T-helper 1 cell treated with Interleukin-12 subunit alpha and Interleukin-12 subunit beta and Interleukin-4 antibody, amounts not matched to agents 30 μg/mL and 1 μg/mL, for 36 hours (primary cell): Measurements from ENCODE around the gene TBL1X.
"Not testable (repeated sequence)": the region's sequence is repeated elsewhere in the genome, so short reads cannot be mapped to it uniquely, and the experiment has no call there.

Experiments used
- H3K27ac Mint-ChIP-seq: one replicate; pipeline ENCODE4 v1.8.0; 2021; ENCODE audit warnings: mild to moderate bottlenecking, mixed read lengths
- H3K27me3 Mint-ChIP-seq: one replicate; pipeline ENCODE4 v1.8.0; 2021; ENCODE audit warnings: low read depth, mixed read lengths
- H3K36me3 Mint-ChIP-seq: one replicate; pipeline ENCODE4 v1.8.0; 2021; ENCODE audit warnings: low read depth, mixed read lengths
- H3K4me1 Mint-ChIP-seq: one replicate; pipeline ENCODE4 v1.8.0; 2021; ENCODE audit warnings: low read depth, mixed read lengths
- H3K4me3 Mint-ChIP-seq: one replicate; pipeline ENCODE4 v1.8.0; 2021; ENCODE audit warnings: mild to moderate bottlenecking, moderate library complexity, mixed read lengths
- H3K9me3 Mint-ChIP-seq: one replicate; pipeline ENCODE4 v1.8.0; 2021; ENCODE audit warnings: mixed read lengths

TBL1X gene

DNA sequence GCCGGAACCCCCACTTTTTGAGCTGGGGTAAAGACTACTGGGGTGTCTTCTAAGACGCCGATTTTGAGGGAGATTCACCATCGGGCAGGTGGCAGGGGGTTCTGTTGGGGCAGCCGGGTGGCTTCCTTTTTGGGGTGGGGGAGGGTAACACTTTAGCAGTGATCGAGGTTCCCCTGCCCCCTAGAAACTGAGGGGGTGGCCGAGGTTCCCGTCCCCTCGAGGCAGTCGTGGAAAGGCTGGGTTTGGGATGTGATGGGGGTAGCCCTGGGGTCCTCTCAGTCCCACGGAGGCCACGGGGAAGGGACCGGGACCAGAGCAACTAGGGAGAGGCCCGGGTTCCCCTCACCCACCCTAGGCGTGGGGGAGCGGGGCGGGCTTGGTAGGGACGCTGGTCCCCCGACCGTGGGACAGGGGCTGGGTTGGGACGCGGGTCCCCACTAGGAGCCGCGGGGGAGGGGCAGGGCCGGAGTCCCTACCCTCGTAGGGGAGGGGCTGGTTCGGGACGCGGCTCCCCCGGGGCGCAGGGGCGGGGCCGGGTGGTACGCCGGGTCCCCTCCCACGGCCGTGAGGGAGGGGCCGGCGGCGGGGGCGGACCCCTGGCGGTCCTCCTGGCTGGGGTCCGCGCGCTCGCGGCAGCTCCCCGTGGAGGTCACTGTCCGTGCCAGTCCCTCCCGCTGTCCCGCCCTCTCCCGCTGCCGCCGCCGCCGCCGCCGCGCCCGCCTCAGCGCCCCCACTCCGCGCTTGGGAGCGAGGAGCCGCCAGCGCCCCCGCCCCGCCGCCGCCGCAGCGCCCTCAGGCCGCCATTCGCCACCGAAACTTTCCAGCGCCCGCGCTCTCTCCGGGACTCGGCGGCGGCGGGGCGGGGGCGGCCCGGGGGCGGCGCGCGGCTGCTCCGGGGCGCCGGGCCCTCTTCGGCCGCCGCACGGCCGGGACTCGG is at the start of gene TBL1X:
TSS of gene TBL1X (plus strand) at position 624 of the 937 bp plus-strand sequence. CDS start 188,529 bp downstream, outside the sequence.
- Mint-ChIP-seq H3K36me3 (peaks cover 6% of the 10 kb centered on the region), H3K9me3 (no peaks in the 10 kb centered on the region), H3K27me3 (peaks cover 5% of the 10 kb centered on the region), H3K4me1 (peaks cover 29% of the 10 kb centered on the region), H3K4me3 (peak within 1 kb of the TSS; percentile 73), H3K27ac (peak within 1 kb of the TSS; percentile 85)

DNA sequence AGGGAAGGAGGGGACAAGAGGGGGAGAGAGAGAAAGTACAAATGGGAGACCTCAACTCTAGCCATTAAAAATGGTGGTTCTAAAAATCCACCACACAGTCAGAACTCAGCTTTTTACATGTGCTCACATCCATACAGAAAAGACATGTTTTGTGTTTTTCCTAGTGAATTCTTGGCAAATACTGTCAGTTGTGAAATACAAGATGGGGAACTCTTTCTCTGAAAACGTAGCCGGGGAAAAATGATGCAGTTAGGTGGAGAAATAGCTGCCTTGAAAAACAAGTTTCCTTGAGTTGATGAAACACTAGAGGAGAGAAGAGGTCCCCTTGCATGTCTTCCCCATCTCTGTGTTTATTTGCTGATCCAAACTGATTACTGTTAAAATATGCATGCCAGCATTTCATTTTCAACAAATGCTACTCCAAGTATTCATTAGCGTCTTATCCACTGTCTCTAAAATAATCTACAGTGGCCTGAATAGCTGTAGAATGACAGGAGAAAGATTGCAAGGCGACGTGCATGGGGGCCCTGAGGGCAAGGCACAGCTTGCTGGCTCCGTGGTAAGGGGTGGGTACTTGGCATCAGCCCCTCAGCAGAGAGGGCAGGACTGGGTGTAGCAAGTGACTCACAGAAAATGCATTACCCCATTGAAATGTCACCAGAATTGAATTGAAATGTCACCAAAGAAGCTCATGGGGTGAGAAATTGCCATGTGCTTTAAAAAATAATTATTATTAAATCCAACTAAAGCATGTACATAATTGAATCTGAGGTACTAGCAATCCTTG is 48.1 kb upstream of the TBL1X start:
- peaks cover under 1% of the 10 kb centered on the region for H3K36me3 Mint-ChIP-seq
- H3K4me3 Mint-ChIP-seq = no peak overlapping the region
- no peaks in the 10 kb centered on the region for H3K27me3 Mint-ChIP-seq
- no peaks in the 10 kb centered on the region for H3K9me3 Mint-ChIP-seq
- H3K4me1 Mint-ChIP-seq = no peaks in the 10 kb centered on the region
- no peak overlapping the region for H3K27ac Mint-ChIP-seq

DNA sequence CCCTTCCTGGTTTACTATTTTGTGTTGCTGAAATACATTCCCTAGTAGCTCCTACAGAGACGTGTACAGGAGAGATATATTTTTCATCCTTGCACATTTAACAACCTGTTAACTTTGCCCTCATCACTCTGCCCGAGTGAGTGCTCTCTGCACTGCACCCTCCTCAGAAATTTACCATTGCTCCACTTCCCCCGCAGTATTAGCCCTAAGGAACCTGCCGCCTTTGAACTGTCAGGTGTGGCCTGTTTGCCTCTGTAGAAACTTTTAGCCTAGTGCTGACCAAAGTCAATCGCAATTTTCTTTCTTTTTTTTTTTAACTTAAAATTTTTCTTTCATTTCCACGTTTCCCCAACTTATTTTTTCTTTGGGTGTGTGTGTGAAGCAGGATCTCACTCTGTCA is 46.6 kb upstream of the TBL1X start:
- no peak overlapping the region for H3K4me3 Mint-ChIP-seq
- no peaks in the 10 kb centered on the region for H3K9me3 Mint-ChIP-seq
- H3K4me1 Mint-ChIP-seq = no peaks in the 10 kb centered on the region
- H3K27ac Mint-ChIP-seq = no peak overlapping the region
- no peaks in the 10 kb centered on the region for H3K27me3 Mint-ChIP-seq
- no peaks in the 10 kb centered on the region for H3K36me3 Mint-ChIP-seq

DNA sequence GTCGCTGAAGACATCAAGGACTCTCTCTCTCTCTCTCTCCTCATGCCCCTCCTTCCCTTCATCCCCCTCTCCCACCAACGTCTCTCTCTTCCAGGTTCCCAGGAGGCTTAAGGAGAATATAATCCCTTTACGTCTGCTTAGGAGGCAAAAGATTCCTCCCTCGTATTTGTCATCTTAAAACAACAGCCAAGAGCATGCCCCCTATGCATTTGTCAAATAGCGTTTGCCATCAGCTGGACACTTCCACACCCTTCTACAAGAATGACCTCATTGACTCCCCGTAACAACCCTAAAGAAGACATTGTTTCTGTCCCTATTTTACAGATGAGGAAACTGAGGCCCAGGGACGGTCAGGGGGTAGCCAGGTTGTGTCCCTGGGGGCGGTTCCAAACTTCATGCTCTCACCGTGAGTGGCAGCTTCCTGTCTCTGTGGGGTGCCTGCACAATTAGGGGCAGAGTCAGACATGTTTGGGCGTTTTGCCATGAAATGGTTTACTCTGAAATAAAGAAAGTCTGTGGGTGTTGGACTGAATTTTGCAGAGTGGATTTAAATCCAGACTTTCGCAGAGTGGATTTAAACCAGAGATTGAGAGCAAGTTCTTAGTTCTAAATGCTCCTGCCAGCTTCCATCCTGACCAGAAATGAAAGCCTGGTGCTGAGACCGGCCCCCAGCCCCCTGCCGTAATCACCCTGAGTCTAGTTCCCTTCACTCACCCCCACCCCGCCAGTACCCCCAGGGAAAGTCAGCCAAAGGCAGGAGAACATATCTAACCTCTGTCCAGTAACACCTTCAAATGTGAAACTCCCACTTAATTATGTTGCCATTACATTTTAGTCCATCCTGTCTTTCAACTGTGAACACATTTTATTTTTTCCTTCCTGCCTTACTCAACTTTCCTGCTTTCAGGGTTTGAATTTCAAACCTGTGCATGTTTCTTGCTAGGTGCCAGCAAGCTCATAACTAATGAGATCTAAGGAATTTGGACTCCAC is 44.3 kb upstream of the TBL1X start:
- no peaks in the 10 kb centered on the region for H3K36me3 Mint-ChIP-seq
- H3K9me3 Mint-ChIP-seq = peaks cover 8% of the 10 kb centered on the region
- H3K4me3 Mint-ChIP-seq = no peak overlapping the region
- H3K27me3 Mint-ChIP-seq = peaks cover 3% of the 10 kb centered on the region
- peak overlapping the region; percentile 16 for H3K27ac Mint-ChIP-seq
- H3K4me1 Mint-ChIP-seq = no peaks in the 10 kb centered on the region

DNA sequence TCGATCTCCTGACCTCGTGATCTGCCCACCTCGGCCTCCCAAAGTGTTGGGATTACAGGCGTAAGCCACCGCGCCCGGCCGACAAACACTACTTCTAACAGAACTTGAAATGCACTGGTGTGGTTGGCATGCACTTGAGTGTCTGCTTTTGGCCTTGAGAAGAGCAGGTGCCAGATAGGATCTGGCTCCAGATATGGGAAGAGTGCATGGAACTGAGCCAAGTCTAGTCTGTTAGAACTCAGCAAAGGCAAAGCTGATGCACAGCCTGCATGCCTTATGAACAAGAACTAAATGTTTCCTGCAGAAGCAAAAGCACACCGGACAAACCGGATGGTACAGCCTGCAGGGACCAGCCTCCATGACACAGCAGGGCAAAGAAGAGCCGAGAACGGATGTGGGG is 35.1 kb upstream of the TBL1X start:
- no peaks in the 10 kb centered on the region for H3K36me3 Mint-ChIP-seq
- no peaks in the 10 kb centered on the region for H3K9me3 Mint-ChIP-seq
- H3K27me3 Mint-ChIP-seq = no peaks in the 10 kb centered on the region
- no peaks in the 10 kb centered on the region for H3K4me1 Mint-ChIP-seq
- H3K4me3 Mint-ChIP-seq = no peak overlapping the region
- H3K27ac Mint-ChIP-seq = no peak overlapping the region

DNA sequence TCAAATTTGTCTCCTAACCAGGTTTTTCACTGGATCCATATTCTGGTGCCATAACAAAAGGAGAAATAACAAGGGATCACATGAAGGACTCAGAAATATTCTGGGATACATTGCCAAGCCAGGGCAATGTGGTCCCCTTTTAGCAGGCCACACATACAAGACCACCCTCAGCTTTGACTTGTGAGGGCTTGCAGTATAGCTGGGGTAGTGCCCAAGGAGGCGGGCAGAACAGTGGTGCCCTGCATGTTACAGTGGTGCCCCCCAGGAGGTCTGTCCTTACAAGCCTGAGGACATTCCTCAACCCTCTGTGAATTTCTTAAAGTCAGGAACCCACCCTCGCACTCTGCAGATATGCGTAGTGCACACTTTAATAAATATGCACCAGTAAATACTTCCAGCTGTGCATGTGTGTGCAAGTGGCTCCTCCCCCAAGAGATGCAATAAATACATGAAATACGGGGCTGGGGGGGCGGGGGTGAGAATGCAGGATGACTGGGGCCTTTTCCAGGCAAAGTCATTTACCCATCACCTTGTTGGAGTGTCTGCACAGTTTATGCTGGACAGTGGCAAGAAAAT is 34.4 kb upstream of the TBL1X start:
- Mint-ChIP-seq H3K9me3 (no peaks in the 10 kb centered on the region), H3K27ac (no peak overlapping the region), H3K27me3 (no peaks in the 10 kb centered on the region), H3K4me3 (no peak overlapping the region), H3K4me1 (no peaks in the 10 kb centered on the region), H3K36me3 (no peaks in the 10 kb centered on the region)

DNA sequence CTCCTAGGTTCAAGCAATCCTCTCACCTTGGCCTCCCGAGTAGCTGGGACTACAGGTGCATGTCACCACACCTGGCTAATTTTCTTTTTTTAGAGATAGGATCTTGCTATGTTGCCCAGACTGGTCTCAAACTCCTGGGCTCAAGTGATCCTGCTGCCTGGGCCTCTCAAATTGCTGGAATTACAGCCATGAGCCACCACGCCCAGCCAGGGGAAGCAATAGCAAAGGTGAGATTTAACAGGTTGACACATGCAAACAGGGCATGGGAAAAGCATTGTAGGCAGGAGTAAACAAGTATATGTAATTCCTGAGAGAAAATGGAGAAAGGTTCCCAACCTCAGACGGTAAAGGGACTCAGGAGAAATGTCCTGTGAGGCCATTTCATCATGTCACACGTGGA is 33.6 kb upstream of the TBL1X start:
- no peaks in the 10 kb centered on the region for H3K27me3 Mint-ChIP-seq
- no peak overlapping the region for H3K4me3 Mint-ChIP-seq
- H3K27ac Mint-ChIP-seq = no peak overlapping the region
- H3K4me1 Mint-ChIP-seq = no peaks in the 10 kb centered on the region
- no peaks in the 10 kb centered on the region for H3K36me3 Mint-ChIP-seq
- no peaks in the 10 kb centered on the region for H3K9me3 Mint-ChIP-seq

DNA sequence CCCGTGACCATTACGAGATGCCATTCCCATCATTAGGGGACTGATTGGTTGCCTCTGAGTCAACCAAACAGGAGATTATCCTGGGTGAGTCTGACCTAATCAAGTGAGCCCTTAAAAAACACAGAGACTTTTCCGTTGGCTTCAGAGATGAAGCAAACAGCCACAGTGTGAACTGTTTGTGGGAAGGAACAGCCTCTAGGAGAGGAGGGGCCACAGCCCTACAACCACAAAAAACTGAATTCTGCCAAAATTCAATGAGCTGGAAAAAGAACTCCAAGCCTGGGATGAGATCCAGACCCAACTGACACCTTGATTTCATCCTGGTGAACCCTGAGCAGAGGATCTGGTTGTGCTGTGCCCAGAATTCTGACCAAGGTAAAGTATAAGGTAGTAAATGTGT is 31.3 kb upstream of the TBL1X start:
- no peaks in the 10 kb centered on the region for H3K9me3 Mint-ChIP-seq
- H3K27me3 Mint-ChIP-seq = no peaks in the 10 kb centered on the region
- H3K4me1 Mint-ChIP-seq = no peaks in the 10 kb centered on the region
- no peak overlapping the region for H3K4me3 Mint-ChIP-seq
- no peak overlapping the region for H3K27ac Mint-ChIP-seq
- no peaks in the 10 kb centered on the region for H3K36me3 Mint-ChIP-seq

DNA sequence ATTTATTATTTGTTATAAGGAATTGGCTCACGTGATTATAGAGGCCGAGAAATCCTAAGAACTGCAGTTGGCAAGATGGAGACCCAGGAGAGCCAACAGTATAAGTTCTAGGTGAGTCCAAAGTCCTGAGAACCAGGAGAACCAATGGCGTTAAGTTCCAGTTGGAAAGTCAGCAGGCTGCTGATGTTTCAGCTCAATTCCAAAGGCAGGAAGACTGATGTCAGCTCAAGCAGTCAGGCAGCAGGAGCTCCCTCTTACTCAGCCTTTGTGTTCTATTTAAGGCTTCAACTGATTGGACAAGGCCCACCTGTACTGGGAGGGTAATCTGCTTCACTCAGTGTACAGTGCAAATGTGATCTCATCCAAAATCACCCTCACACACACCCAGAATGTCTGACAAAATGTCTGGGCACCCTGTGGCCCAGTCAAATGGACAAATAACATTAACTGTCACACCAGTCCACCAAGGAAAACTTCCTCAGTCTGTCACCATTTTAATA is 30.8 kb upstream of the TBL1X start:
- H3K4me3 Mint-ChIP-seq = no peak overlapping the region
- H3K9me3 Mint-ChIP-seq = no peaks in the 10 kb centered on the region
- no peaks in the 10 kb centered on the region for H3K27me3 Mint-ChIP-seq
- no peaks in the 10 kb centered on the region for H3K36me3 Mint-ChIP-seq
- no peaks in the 10 kb centered on the region for H3K4me1 Mint-ChIP-seq
- H3K27ac Mint-ChIP-seq = no peak overlapping the region

DNA sequence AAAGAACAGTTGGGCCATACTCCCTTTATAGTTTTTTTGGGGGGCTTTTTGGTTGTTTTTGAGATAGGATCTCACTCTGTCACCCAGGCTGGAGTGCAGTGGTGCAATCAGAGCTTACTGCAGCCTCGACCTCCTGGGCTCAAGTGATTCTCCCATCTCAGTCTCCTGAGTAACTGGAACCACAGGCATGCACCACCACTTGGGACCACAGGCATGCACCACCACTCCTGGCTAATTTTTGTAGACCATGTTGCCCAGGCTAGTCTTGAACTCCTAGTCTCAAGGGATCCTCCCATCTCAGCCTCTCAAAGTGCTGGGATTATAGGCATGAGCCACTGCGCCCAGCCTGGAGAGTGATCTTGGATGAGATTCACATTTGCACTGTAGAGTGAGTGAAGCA is 29.8 kb upstream of the TBL1X start:
- not testable (repeated sequence) for H3K36me3 Mint-ChIP-seq, H3K27me3 Mint-ChIP-seq, H3K4me3 Mint-ChIP-seq, H3K27ac Mint-ChIP-seq, H3K4me1 Mint-ChIP-seq, H3K9me3 Mint-ChIP-seq

DNA sequence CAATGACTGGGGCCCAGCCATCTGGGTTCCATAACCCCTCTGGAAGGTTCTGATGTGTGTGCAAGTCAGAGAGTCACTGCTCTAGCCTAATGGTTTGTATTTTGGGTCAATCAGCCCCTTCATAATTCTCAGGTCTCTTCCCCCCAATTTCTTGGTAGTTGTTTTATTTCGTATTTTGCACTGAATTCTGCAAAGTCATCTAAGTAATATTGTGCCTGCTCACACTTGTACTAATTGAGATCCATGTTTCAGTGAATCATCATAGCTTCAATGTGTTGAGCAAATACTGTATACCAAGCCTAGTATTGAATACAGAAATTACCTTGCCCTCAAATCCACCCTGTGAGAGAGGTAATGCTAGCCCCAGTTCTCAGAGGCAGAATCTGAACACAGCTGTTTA is 28.0 kb upstream of the TBL1X start:
- no peaks in the 10 kb centered on the region for H3K9me3 Mint-ChIP-seq
- peaks cover 7% of the 10 kb centered on the region for H3K4me1 Mint-ChIP-seq
- no peak overlapping the region for H3K27ac Mint-ChIP-seq
- H3K36me3 Mint-ChIP-seq = no peaks in the 10 kb centered on the region
- H3K4me3 Mint-ChIP-seq = no peak overlapping the region
- no peaks in the 10 kb centered on the region for H3K27me3 Mint-ChIP-seq

DNA sequence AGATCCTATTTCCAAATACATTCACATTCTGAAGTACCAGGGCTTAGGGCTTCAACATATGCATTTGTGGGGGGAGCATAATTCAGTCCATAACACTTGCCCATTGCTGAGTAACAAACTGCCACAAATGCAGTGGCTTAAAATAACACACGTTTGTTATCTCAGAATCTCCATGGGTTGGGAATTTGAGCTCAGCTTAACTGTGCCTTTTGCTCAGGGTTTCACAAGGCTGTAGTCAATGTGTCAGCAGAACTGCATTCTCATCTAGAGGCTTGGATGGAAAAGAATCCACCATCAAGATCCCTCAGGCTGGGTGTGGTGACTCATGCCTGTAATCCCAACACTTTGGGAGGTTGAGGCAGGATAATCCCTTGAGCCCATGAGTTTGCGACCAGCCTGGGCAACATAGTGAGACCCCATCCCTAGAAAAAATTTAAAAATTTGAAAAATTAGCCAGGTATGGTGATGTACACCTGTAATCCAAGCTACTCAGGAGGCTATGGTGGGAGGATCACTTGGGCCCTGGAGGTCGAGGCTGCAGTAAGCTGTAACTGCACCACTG is 25.8 kb upstream of the TBL1X start:
- Mint-ChIP-seq H3K36me3 (no peaks in the 10 kb centered on the region), H3K9me3 (no peaks in the 10 kb centered on the region)

DNA sequence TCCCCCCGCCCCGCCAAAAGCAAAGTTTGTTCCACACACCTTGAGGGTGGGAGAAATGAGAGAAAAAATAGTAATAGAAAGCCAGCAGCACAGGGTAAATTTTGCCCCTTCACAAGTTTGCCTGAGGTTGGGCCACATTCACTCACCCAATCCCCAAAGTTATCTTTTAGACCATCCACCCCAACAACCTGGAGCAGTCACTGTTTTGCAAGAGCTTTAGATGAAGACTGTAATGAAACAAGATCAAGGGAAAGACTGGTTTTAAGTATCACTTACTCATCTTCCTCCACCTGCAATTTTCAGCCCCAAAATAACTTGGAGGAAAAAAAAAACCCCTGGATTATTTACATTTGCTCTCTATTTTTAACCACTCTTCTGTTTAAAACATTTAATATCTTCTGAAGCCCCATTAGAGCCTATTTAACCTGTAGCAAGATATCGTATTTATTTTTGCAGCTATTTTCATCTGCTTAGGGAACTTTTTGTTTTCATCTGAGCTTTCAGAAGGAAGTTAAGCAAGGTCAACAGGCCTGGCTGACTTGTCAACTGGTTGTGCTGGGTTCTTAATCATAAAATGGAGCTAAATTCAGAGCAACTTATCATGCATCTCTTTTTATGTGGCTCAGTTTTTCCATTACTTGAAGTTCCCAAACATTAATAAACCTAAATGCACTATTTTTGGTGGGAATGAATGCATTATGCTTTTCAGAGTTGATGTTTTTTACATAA is 24.6 kb upstream of the TBL1X start:
- no peaks in the 10 kb centered on the region for H3K36me3 Mint-ChIP-seq
- no peaks in the 10 kb centered on the region for H3K9me3 Mint-ChIP-seq
- no peak overlapping the region for H3K4me3 Mint-ChIP-seq
- peaks cover 3% of the 10 kb centered on the region for H3K27me3 Mint-ChIP-seq
- peaks cover 7% of the 10 kb centered on the region for H3K4me1 Mint-ChIP-seq
- H3K27ac Mint-ChIP-seq = no peak overlapping the region

More for the DNA sequence above, 25.8 kb upstream of the TBL1X start:
- no peak overlapping the region for H3K4me3 Mint-ChIP-seq
- peaks cover 7% of the 10 kb centered on the region for H3K4me1 Mint-ChIP-seq
- no peak overlapping the region for H3K27ac Mint-ChIP-seq
- H3K27me3 Mint-ChIP-seq = no peaks in the 10 kb centered on the region
